B cell (primary cell): Measurements from ENCODE around the gene SLPI. TPM values are rescaled to one million over a fixed set of nuclear protein-coding genes. Genes with fewer than 3 reads are reported as not detected.

Experiments used
- ATAC-seq: fragments of 200-7000 bp; cut with Tn5 transposase; one replicate; pipeline ENCODE4 v1.10.0; 2021; ENCODE audit warnings: low read depth, mild to moderate bottlenecking, moderate number of reproducible peaks, moderate library complexity
- CTCF ChIA-PET: fragments of 350-600 bp; sonication (Branson Sonifier 250); formaldehyde crosslinking; loops from one replicate; lab custom pipeline; 2021; ENCODE audit warnings: antibody characterized with exemption, inconsistent platforms; lab: Charles Lee
- POLR2A ChIA-PET: fragments of 350-600 bp; sonication (Branson Sonifier 250); formaldehyde crosslinking; loops from one replicate; lab custom pipeline; 2021; ENCODE audit warnings: antibody characterized with exemption; lab: Charles Lee
- DNase-seq: peaks from one replicate; pipeline ENCODE4 v3.0.0; 2013
- H2AFZ ChIP-seq: 2 replicates; pipeline ENCODE4 v1.6.1; 2012; ENCODE audit warnings: mild to moderate bottlenecking, low read depth, low read length; ENCODE audit not compliant: insufficient read depth, poor library complexity, severe bottlenecking
- H3K27ac ChIP-seq, 2 donors: 1 replicate in 1 of 2; 2 replicates in 1 of 2; pipeline ENCODE4 v1.5.1; 2012 to 2013; ENCODE audit warnings: low read length in 2 of 2, mild to moderate bottlenecking in 2 of 2, moderate library complexity in 1 of 2
- H3K27me3 ChIP-seq, 4 experiments: fragments of 200-600 bp in 1 of 4; sonication (generic) in 1 of 4; replicated peaks in 1 of 4; 1 replicate in 2 of 4; 2 replicates in 2 of 4; pipeline versions ENCODE4 v1.6.1 to v1.7.0; 2013 to 2016; ENCODE audit warnings: low read length in 3 of 4, mild to moderate bottlenecking in 2 of 4, mixed read lengths in 1 of 4, moderate library complexity in 1 of 4; ENCODE audit not compliant: insufficient read depth in 4 of 4, control insufficient read depth in 3 of 4; ENCODE audit errors: control extremely low read depth in 1 of 4
- H3K36me3 ChIP-seq, 2 experiments: replicated peaks in 1 of 2; 1 replicate in 1 of 2; 2 replicates in 1 of 2; pipeline versions ENCODE4 v1.6.1 to v1.7.1; 2013; ENCODE audit warnings: low read length in 1 of 2; ENCODE audit not compliant: insufficient read depth in 2 of 2, control insufficient read depth in 1 of 2; ENCODE audit errors: control extremely low read depth in 1 of 2, extremely low read depth in 1 of 2
- H3K4me1 ChIP-seq, 2 donors: fragments of 200-600 bp in 1 of 2; sonication (generic) in 1 of 2; 1 replicate in 1 of 2; 2 replicates in 1 of 2; pipeline versions ENCODE4 v1.5.1 to v1.6.1; 2013 to 2017; ENCODE audit warnings: low read length in 2 of 2; ENCODE audit not compliant: control insufficient read depth in 2 of 2, insufficient read depth in 2 of 2
- H3K4me2 ChIP-seq: replicated peaks from 2 replicates; pipeline ENCODE3; 2012; ENCODE audit warnings: mild to moderate bottlenecking, low read depth, low read length; ENCODE audit not compliant: poor library complexity, severe bottlenecking
- H3K4me3 ChIP-seq, 5 experiments: fragments of 200-600 bp in 1 of 5; sonication (generic) in 1 of 5; 1 replicate in 3 of 5; 2 replicates in 2 of 5; pipeline versions ENCODE4 v1.5.1 to v1.7.0; 2011 to 2016; ENCODE audit warnings: low read length in 4 of 5, mild to moderate bottlenecking in 4 of 5, low read depth in 2 of 5, control low read depth in 1 of 5, moderate library complexity in 1 of 5; ENCODE audit not compliant: insufficient read depth in 1 of 5; ENCODE audit errors: control extremely low read depth in 1 of 5, extremely low read depth in 1 of 5
- H3K79me2 ChIP-seq: fragments of 200-600 bp; sonication (generic); one replicate; pipeline ENCODE4 v1.6.0; 2016; ENCODE audit warnings: low read length; ENCODE audit not compliant: control insufficient read depth, insufficient read depth
- H3K9ac ChIP-seq: fragments of 200-600 bp; sonication (generic); 2 replicates; pipeline ENCODE4 v1.6.1; 2017; ENCODE audit warnings: mild to moderate bottlenecking, low read length, moderate library complexity
- H3K9me3 ChIP-seq, 3 donors: one replicate each; pipeline versions ENCODE4 v1.6.1 to v1.7.1; 2013; ENCODE audit warnings: low read length in 2 of 3; ENCODE audit not compliant: control insufficient read depth in 2 of 3, insufficient read depth in 1 of 3; ENCODE audit errors: control extremely low read depth in 1 of 3
- H4K20me1 ChIP-seq: 2 replicates; pipeline ENCODE4 v1.6.0; 2012; ENCODE audit warnings: mild to moderate bottlenecking, low read length; ENCODE audit not compliant: insufficient read depth, control insufficient read depth, poor library complexity, severe bottlenecking
- H3K27ac Mint-ChIP-seq: one replicate; pipeline ENCODE4 v1.8.0; 2021; ENCODE audit warnings: mixed read lengths
- H3K27me3 Mint-ChIP-seq: one replicate; pipeline ENCODE4 v1.8.0; 2021; ENCODE audit warnings: mixed read lengths
- H3K4me1 Mint-ChIP-seq: one replicate; pipeline ENCODE4 v1.8.0; 2021; ENCODE audit warnings: mixed read lengths
- H3K4me3 Mint-ChIP-seq: one replicate; pipeline ENCODE4 v1.8.0; 2021; ENCODE audit warnings: mixed read lengths
- H3K9me3 Mint-ChIP-seq: one replicate; pipeline ENCODE4 v1.8.0; 2022; ENCODE audit warnings: mixed read lengths; ENCODE audit not compliant: insufficient read depth
- EZH2 ChIP-seq: IDR thresholded peaks from 2 replicates; pipeline ENCODE4 v1.6.1; 2012; ENCODE audit warnings: borderline replicate concordance, low read depth, mild to moderate bottlenecking, moderate library complexity, low read length; ENCODE audit not compliant: insufficient read depth, poor library complexity, severe bottlenecking
- WGBS: methylation state at CpG from one replicate; pipeline ENCODE4 v1.1.5; 2013; ENCODE audit warnings: missing lambda C conversion rate; ENCODE audit not compliant: insufficient coverage; 5-methylcytosine and 5-hydroxymethylcytosine counted together
- intact Hi-C: fragments of 100-400 bp; cut with micrococcal nuclease; formaldehyde crosslinking; loops from one replicate; pipeline ENCODE4 v1.10.0; 2022
- polyA minus RNA-seq: library from RNA; depleted of rRNA, polyadenylated mRNA; stranded (reverse); fragments of >200 nt; gene quantifications from 2 replicates; pipeline ENCODE4 v1.2.3, GENCODE V29; 2012
- polyA plus RNA-seq: library from polyadenylated mRNA; depleted of rRNA; stranded (reverse); fragments of >200 nt; gene quantifications from 2 replicates; pipeline ENCODE4 v1.2.3, GENCODE V29; 2012
- total RNA-seq, 2 donors: library from RNA; stranded (reverse); fragments of 120-200 nt in 1 of 2; gene quantifications; 1 replicate in 1 of 2; 2 replicates in 1 of 2; pipeline versions ENCODE4 v1.2.3 to v1.2.4, GENCODE V29; 2013 to 2022
- TF ChIP-seq, protein P1 (sequence below): fragments of 200-600 bp; IDR thresholded peaks from one replicate; pipeline ENCODE4 v1.8.0; 2022; ENCODE audit warnings: antibody characterized with exemption, mild to moderate bottlenecking

SLPI gene, protein sequence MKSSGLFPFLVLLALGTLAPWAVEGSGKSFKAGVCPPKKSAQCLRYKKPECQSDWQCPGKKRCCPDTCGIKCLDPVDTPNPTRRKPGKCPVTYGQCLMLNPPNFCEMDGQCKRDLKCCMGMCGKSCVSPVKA
- total RNA-seq (not detected in 2 replicates), polyA plus RNA-seq (not detected in 2 replicates), polyA minus RNA-seq (not detected in 2 replicates)
- total RNA-seq (2013) = 0.26 TPM

DNA sequence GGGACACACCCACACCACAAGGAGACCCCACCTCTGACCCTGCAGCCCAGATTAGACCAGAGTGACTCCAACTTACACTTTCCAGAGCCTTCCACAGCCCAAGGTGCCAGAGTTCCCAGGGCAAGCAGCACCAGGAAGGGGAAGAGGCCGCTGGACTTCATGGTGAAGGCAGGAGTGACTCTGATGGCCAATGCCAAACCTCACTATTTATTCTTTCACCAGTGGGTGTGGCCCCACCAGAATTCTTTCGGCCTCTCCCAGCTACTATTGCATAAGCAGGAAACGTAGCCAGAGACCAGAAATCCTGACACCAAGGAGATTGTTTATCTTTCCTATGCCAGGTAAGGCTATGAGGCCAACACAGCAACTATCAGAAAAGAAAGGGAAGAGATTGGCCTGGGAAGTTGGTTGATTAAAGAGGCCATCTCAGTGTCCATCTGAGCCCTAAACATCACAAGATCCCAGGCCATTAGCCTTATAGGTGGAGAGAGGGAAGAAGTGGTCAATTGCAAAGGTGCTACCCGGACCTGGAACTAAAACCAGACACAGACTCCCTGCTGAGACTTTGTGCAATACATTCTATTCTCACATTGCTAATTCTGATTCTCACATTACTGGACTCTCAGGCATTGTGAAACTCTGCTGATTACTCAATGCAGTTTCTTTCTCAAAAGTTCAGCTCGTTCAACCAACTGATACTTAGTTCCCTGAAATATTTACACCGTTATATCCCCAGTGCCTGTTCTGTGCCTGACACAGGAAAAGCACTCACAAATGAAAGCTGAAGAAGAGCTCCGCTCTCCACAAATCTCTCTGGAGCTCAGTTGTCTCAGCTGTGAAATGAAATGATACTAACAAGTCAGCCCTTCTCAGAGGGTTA, at the start of gene SLPI:
TSS of gene SLPI (minus strand) at position 182 of the 880 bp plus-strand sequence. CDS start at position 161, 21 bp downstream.
- Mint-ChIP-seq H3K27me3 (peaks cover 60% of the 10 kb centered on the region), H3K9me3 (no peaks in the 10 kb centered on the region)
- POLR2A ChIA-PET = no interaction called here

More for the DNA sequence above, at the start of gene SLPI:
- H3K4me1 Mint-ChIP-seq = no peaks in the 10 kb centered on the region
- H2AFZ ChIP-seq = no peak within 1 kb of the TSS
- intact Hi-C loops = no loop called here
- no peak within 1 kb of the TSS for H3K27ac ChIP-seq
- H3K4me3 ChIP-seq = no peak within 1 kb of the TSS
- no peaks in the 10 kb centered on the region for H3K36me3 ChIP-seq
- no peak within 1 kb of the TSS for H3K9ac ChIP-seq
- H3K4me2 ChIP-seq = no peak within 1 kb of the TSS
- peaks cover 0 to 3% (median 0%) of the 10 kb centered on the region in 3 donors for H3K9me3 ChIP-seq
- H3K27ac Mint-ChIP-seq = no peak within 1 kb of the TSS
- 53% methylated on average over 4 of the region's 7 CpGs for WGBS
- no peaks in the 10 kb centered on the region for H3K4me1 ChIP-seq
- H3K27me3 ChIP-seq = peaks cover 0 to 18% (median 12%) of the 10 kb centered on the region in 4 experiments
- no peak within 1 kb of the TSS for H3K4me3 Mint-ChIP-seq
- no peaks in the 10 kb centered on the region for H4K20me1 ChIP-seq
- no peak for DNase-seq
- CTCF ChIA-PET = no interaction called here
- H3K79me2 ChIP-seq = no peaks in the 10 kb centered on the region
- TF ChIP-seq, protein P1, sequence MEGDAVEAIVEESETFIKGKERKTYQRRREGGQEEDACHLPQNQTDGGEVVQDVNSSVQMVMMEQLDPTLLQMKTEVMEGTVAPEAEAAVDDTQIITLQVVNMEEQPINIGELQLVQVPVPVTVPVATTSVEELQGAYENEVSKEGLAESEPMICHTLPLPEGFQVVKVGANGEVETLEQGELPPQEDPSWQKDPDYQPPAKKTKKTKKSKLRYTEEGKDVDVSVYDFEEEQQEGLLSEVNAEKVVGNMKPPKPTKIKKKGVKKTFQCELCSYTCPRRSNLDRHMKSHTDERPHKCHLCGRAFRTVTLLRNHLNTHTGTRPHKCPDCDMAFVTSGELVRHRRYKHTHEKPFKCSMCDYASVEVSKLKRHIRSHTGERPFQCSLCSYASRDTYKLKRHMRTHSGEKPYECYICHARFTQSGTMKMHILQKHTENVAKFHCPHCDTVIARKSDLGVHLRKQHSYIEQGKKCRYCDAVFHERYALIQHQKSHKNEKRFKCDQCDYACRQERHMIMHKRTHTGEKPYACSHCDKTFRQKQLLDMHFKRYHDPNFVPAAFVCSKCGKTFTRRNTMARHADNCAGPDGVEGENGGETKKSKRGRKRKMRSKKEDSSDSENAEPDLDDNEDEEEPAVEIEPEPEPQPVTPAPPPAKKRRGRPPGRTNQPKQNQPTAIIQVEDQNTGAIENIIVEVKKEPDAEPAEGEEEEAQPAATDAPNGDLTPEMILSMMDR = no peak
- TF ChIP-seq EZH2 = no peak
- ATAC-seq = no peak
